WI38 (cell line): ENCODE data around the gene COL4A2.

ENCODE experiments used
- H3K4me3 ChIP-seq: 2 replicates; pipeline ENCODE4 v1.5.1; 2011; ENCODE audit warnings: low read depth, mild to moderate bottlenecking, control low read depth, low read length
- CTCF ChIP-seq: IDR thresholded peaks from 2 replicates; pipeline ENCODE4 v1.5.1; 2012; ENCODE audit warnings: low read depth, mild to moderate bottlenecking, control low read depth, low read length

COL4A2 gene

GRCh38 chr13:110521296-110521680, 214.2 kb downstream of the COL4A2 start:
- TF ChIP-seq CTCF: no peak
- H3K4me3 ChIP-seq: no peak overlapping the region

- no peak for TF ChIP-seq CTCF
- no peak overlapping the region for H3K4me3 ChIP-seq
Observed at GRCh38 chr13:110521946-110522345, 214.9 kb downstream of the COL4A2 start.

GRCh38 chr13:110522721-110523120, 215.6 kb downstream of the COL4A2 start:
- no peak overlapping the region for H3K4me3 ChIP-seq
- no peak for TF ChIP-seq CTCF

- no peak for TF ChIP-seq CTCF
- H3K4me3 ChIP-seq: no peak overlapping the region
Observed at GRCh38 chr13:110523180-110523579, 216.1 kb downstream of the COL4A2 start.

GRCh38 chr13:110523838-110524540, 216.9 kb downstream of the COL4A2 start:
- TF ChIP-seq CTCF: no peak
- no peak overlapping the region for H3K4me3 ChIP-seq

- H3K4me3 ChIP-seq: no peak overlapping the region
- no peak for TF ChIP-seq CTCF
Observed at GRCh38 chr13:110524541-110525257, 217.6 kb downstream of the COL4A2 start.
